ENCODE data around the gene SAMD11. TPM values are rescaled to one million over a fixed set of nuclear protein-coding genes. Genes with fewer than 3 reads are reported as not detected.

Gene SAMD11
- total and polyA plus RNA-seq, 2 of the 8 experiments (the other 6 are each of a cell fraction or from before 2014, with no cell fraction given), result 0.18 to 0.30 TPM

- TF ChIP-seq HDAC2 (IDR thresholded peaks at IDR 0.05; ENCODE audit: borderline replicate concordance in 1 of 2, low read depth in 2 of 2, low read length in 2 of 2) (peak in 1 of 2 experiments; percentile 97; a peak in 2 of 4 replicates), KDM4A (IDR thresholded peaks at IDR 0.05; ENCODE audit: low read depth, low read length, severe bottlenecking) (peak; percentile 72), EP300 (IDR thresholded peaks at IDR 0.05; ENCODE audit: borderline replicate concordance in 1 of 2, low read depth in 2 of 2, low read length in 2 of 2) (no peak), KDM5A (IDR thresholded peaks at IDR 0.05; ENCODE audit: low read length) (peak; percentile 97), CEBPB (IDR thresholded peaks at IDR 0.05; ENCODE audit: low read depth, low read length) (no peak), ASH2L (IDR thresholded peaks at IDR 0.05; ENCODE audit: low read length) (peak; percentile 42), SIRT6 (IDR thresholded peaks at IDR 0.05; ENCODE audit: low read length) (no peak), TAF1 (IDR thresholded peaks at IDR 0.05; ENCODE audit: low read depth, low read length) (peak; percentile 51; the same call in 1 of the 2 replicates), YY1 (IDR thresholded peaks at IDR 0.05; ENCODE audit: low read depth, low read length) (peak; percentile 95), SUZ12 (IDR thresholded peaks at IDR 0.05; ENCODE audit: low read length) (no peak), KDM1A (IDR thresholded peaks at IDR 0.05; ENCODE audit: borderline replicate concordance, low read length) (peak; percentile 89)
These were observed 35.4 kb downstream of the SAMD11 start, which contains the start of gene NOC2L (continued) for GRCh38 chr1:958823-959730.
